HUES6 (cell line): ENCODE data around the gene HERPUD1.

Experiments
- H3K27ac ChIP-seq: 2 replicates; pipeline ENCODE4 v1.7.0; 2013; ENCODE audit warnings: low read depth, mild to moderate bottlenecking, low read length, inconsistent platforms
- H3K27me3 ChIP-seq: 2 replicates; pipeline ENCODE4 v1.6.1; 2013; ENCODE audit warnings: low read length; ENCODE audit not compliant: control insufficient read depth, insufficient read depth
- H3K36me3 ChIP-seq: 2 replicates; pipeline ENCODE4 v1.6.1; 2013; ENCODE audit warnings: low read length; ENCODE audit not compliant: control insufficient read depth, insufficient read depth
- H3K4me1 ChIP-seq: 2 replicates; pipeline ENCODE4 v1.6.1; 2013; ENCODE audit warnings: low read length; ENCODE audit not compliant: control insufficient read depth, insufficient read depth
- H3K4me3 ChIP-seq: 2 replicates; pipeline ENCODE4 v1.5.1; 2013; ENCODE audit warnings: low read depth, low read length
- H3K9ac ChIP-seq: one replicate; pipeline ENCODE4 v1.6.1; 2013; ENCODE audit warnings: mild to moderate bottlenecking, low read length
- H3K9me3 ChIP-seq: 2 replicates; pipeline ENCODE4 v1.6.1; 2013; ENCODE audit warnings: low read depth, low read length; ENCODE audit not compliant: control insufficient read depth, insufficient read depth

The HERPUD1 gene

DNA sequence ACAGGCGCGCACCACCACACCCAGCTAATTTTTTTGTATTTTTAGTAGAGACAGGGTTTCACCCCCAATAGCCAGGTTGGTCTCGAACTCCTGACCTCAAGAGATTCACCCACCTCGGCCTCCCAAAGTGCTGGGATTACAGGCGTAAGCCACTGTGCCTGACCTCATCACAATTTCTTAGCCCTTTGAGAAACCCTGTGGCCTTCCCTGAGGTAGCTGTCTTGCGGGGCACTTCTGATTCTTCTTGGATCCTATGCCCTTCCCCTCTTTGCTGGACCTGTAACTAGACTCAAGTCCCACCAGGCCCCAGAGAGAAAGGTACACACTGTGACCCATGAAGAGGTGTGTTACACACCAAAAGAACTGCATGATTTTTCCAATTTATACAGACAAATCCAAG lies 16.3 kb downstream of the HERPUD1 start:
- no peaks in the 10 kb centered on the region for H3K9me3 ChIP-seq
- no peak overlapping the region for H3K4me3 ChIP-seq
- H3K9ac ChIP-seq: no peak overlapping the region
- H3K36me3 ChIP-seq: peaks cover 23% of the 10 kb centered on the region
- H3K4me1 ChIP-seq: 0 out of 2 replicates have a peak, but pooled peaks cover 5% of the 10 kb centered on the region
- H3K27me3 ChIP-seq: no peaks in the 10 kb centered on the region
- H3K27ac ChIP-seq: no peak overlapping the region

DNA sequence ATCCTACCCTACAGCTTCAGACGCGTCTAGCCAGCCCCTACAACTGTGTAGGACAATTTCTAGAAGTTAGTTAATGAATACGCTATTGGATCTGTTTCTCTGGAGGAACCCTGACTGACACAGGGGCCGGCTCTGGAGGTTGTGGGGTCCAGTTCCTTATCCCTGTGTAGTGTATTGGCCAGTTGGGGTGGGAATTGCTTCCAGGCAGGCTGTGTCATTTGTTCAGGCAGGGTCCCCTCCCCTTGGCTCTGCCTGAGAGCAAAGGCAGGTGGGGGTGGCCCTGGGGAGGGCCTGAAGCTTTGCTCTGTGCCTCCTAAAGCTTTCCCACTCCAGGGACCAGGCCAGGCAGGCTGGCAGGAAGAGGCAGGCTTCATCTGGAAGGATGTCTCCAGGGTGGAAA lies 18.1 kb downstream of the HERPUD1 start:
- Histone ChIP-seq H3K36me3 (peaks cover 7% of the 10 kb centered on the region), H3K4me3 (no peak overlapping the region), H3K9ac (no peak overlapping the region), H3K27ac (no peak overlapping the region), H3K4me1 (0 out of 2 replicates have a peak, but pooled peaks cover 5% of the 10 kb centered on the region), H3K9me3 (peaks cover under 1% of the 10 kb centered on the region; the same call in 1 of the 2 replicates), H3K27me3 (no peaks in the 10 kb centered on the region)

DNA sequence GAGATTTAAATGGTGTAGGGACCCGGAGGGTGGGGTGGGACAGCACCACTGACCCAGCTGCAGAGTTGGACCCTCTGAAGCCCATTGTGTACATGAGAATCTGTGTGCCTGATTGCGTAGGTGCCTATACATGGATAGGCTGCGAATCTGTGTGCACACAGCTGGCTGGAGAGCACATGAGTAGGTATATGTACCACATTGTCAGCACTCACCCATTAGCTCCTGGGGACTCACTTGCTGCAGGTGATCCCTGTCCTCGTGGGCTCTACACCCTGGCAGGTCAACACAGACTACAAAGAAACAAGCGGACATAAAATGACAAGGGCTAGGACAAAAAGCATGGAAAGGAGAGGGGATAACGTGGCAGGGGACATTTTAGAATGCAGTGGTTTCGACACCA lies 18.5 kb downstream of the HERPUD1 start:
- Histone ChIP-seq H3K9ac (no peak overlapping the region), H3K4me1 (0 out of 2 replicates have a peak, but pooled peaks cover 5% of the 10 kb centered on the region), H3K27me3 (no peaks in the 10 kb centered on the region), H3K27ac (no peak overlapping the region), H3K4me3 (no peak overlapping the region), H3K36me3 (peaks cover 3% of the 10 kb centered on the region), H3K9me3 (peaks cover 3% of the 10 kb centered on the region; the same call in 1 of the 2 replicates)

DNA sequence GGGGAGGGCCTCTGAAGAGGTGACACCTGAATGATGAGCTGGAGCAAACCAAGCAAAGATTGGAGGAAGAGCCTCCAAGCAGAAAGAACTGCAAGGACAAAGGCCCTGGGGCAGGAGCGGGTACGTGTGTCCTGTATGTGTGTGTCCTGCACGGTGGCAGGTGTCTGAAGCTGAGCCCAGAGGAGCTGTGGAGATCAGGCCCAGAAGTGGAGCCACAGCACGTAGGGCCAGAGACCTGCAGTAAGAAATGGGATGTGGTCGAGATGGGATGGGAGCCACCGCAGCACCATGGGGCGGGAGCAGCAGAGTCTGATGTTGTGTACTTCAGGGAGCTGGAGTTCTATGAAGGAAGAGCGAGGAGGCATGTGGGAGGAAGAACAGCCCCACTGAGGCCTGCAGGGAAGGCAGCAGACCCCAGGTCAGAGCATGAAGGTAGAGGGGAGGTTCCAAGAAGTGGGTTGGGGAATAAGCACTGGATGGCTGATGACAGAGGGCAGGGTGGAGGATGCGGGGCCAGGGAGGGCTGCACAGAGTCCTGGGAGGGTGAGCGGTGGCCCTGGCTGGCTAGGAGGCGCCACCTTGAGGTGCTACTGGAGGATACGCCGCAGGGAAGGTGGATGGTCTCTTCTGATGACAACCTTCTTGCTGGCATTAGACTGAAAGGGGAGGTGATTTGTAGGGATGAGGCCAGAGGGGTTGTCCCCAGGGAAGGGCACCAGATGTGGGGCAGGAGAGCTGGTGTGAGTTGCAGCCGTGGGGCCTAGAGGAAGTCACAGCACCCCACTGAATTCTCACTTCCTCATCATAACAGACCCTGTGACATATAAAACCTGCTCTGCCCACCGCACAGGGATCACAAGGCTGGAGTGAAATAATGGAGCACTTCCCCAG lies 19.2 kb downstream of the HERPUD1 start:
- Histone ChIP-seq H3K9me3 (peaks cover 3% of the 10 kb centered on the region; the same call in 1 of the 2 replicates), H3K4me3 (no peak overlapping the region), H3K4me1 (0 out of 2 replicates have a peak, but pooled peaks cover 5% of the 10 kb centered on the region), H3K27me3 (no peaks in the 10 kb centered on the region), H3K36me3 (no peaks in the 10 kb centered on the region), H3K27ac (no peak overlapping the region), H3K9ac (no peak overlapping the region)

DNA sequence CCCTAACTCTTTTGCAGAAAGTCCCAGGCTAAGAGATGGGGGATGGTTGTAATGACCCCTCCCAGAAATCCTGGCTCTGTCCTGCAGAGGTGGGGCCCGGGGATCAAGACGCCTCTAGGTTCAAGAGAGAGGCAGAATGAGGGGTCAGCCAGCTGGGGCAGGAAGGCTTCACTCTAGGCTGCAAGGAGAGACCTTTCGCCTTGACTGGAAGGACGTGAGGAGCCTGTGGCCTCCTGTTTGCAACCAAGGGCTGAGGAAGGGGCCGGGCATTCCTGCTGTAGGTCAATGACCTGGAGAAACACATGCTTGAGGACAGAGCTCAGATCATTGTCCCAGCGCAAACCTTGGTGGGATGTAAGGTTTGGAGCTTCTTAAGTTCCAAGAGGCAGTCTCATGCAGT lies 21.1 kb downstream of the HERPUD1 start:
- Histone ChIP-seq H3K9ac (no peak overlapping the region), H3K27ac (no peak overlapping the region), H3K36me3 (no peaks in the 10 kb centered on the region), H3K4me1 (no peaks in the 10 kb centered on the region), H3K27me3 (no peaks in the 10 kb centered on the region), H3K4me3 (no peak overlapping the region), H3K9me3 (peaks cover 3% of the 10 kb centered on the region; the same call in 1 of the 2 replicates)

DNA sequence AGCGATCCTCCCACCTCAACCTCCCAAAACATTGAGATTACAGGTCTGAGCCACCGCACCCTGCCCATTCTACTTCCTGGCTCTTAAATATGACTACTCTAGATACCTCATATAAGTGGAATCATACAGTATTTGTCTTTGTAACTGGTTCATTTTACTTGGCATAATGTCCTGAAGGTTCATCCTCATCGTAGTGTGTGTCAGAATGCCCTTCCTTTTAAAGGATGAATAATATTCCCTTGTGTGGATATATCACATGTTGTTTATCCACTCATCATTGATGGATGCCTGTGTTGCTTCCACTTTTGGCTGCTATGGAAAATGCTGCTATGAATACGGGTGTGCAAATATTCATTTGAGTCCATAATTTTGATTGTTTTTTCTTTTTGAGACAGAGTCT lies 24.1 kb downstream of the HERPUD1 start:
- H3K36me3 ChIP-seq: no peaks in the 10 kb centered on the region
- no peaks in the 10 kb centered on the region for H3K4me1 ChIP-seq
- H3K9me3 ChIP-seq: peaks cover 3% of the 10 kb centered on the region; the same call in 1 of the 2 replicates
- no peaks in the 10 kb centered on the region for H3K27me3 ChIP-seq
- no peak overlapping the region for H3K27ac ChIP-seq
- no peak overlapping the region for H3K4me3 ChIP-seq
- no peak overlapping the region for H3K9ac ChIP-seq

DNA sequence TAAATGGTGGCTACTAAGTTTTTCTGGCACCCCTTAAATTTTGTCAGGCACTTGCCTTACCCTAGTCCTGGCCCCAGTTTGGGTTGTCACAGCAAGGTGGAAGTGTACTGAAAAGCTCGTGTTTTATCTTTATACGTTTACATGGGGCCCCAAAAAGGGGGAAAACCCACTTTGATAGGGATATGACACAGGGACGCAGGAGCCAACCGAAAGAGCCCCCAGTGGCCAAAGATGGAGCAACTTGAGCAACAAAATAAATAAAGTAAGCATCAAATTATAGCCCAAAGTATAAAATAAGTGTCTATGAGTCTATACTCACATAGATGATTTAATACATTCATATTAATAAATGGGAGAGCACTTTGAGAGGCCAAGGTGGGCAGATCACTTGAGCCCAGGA lies 24.8 kb downstream of the HERPUD1 start:
- no peak overlapping the region for H3K27ac ChIP-seq
- H3K4me3 ChIP-seq: no peak overlapping the region
- H3K4me1 ChIP-seq: no peaks in the 10 kb centered on the region
- H3K9ac ChIP-seq: no peak overlapping the region
- no peaks in the 10 kb centered on the region for H3K36me3 ChIP-seq
- H3K27me3 ChIP-seq: no peaks in the 10 kb centered on the region
- H3K9me3 ChIP-seq: peaks cover 3% of the 10 kb centered on the region; the same call in 1 of the 2 replicates

DNA sequence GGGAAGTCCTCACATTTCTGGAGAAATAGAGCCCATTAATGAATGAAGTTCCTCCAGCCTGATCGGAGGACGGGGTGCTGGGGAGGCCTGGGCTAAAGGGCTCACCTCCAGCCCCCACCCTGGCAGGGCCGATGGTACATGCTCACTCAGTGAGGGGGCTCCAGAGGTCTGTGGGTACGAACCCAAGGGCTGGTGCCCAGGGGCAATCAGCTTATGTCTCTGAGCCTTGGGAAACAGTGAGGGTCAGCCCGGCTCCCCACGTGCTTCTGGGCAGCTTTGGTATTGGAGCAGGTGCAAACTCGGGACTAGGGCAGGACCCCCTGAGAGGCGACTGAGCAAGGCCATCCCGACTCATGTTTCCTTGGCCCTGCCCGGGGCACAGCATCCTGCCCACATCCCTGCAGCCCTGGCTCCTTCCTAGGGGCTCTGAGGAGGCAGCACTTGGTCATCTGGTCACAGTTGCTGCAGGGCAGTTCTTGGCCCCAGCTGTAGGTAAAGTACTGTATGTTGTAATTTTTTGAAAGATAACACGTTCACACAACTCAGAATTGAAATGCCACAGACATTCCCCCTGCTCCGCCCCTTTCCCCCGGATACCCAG lies 28.8 kb downstream of the HERPUD1 start:
- no peaks in the 10 kb centered on the region for H3K27me3 ChIP-seq
- H3K9me3 ChIP-seq: no peaks in the 10 kb centered on the region
- no peaks in the 10 kb centered on the region for H3K4me1 ChIP-seq
- H3K27ac ChIP-seq: no peak overlapping the region
- no peak overlapping the region for H3K9ac ChIP-seq
- no peaks in the 10 kb centered on the region for H3K36me3 ChIP-seq
- no peak overlapping the region for H3K4me3 ChIP-seq

DNA sequence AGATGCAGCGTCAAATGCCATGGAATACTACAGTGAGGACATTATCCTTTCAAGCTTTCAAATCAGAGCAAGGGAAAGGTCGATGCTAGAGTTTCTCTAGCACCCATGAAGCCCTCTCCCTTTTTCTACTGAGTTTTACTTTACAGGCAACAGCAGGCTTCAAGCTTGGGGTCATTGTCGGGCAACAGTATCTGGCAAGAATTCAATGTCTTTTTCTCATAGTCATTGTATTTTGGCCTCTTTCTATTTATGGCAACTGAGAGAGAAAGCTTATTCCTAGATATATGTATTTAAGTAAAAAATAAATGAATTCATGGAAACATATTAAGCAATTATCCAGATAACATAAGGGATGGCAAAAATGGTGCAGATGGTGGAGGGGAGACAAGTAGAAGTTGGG lies 29.4 kb downstream of the HERPUD1 start:
- no peak overlapping the region for H3K9ac ChIP-seq
- H3K4me1 ChIP-seq: no peaks in the 10 kb centered on the region
- H3K27me3 ChIP-seq: no peaks in the 10 kb centered on the region
- H3K27ac ChIP-seq: no peak overlapping the region
- no peaks in the 10 kb centered on the region for H3K36me3 ChIP-seq
- no peaks in the 10 kb centered on the region for H3K9me3 ChIP-seq
- H3K4me3 ChIP-seq: no peak overlapping the region

DNA sequence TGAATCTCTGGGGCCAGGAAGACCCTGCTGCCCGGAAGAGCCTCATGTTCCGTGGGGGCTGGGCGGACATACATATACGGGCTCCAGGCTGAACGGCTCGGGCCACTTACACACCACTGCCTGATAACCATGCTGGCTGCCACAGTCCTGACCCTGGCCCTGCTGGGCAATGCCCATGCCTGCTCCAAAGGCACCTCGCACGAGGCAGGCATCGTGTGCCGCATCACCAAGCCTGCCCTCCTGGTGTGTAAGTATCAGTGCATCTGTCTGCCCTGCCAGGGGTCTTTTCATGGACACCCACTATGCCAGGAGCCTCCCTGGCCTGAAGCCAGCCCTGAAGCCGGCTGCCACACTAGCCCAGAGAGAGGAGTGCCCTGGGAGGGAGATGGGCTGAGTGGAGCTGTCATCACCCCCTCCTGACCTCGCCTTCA lies 29.9 kb downstream of the HERPUD1 start, which contains the start of gene CETP:
Gene CETP, plus strand, starts transcription at position 100 of the 431 bp plus-strand sequence. Its CDS starts 30 bp downstream, at position 130.
- Histone ChIP-seq H3K4me1 (no peaks in the 10 kb centered on the region), H3K27me3 (no peaks in the 10 kb centered on the region), H3K9ac (no peak within 1 kb of the TSS), H3K4me3 (no peak within 1 kb of the TSS), H3K9me3 (no peaks in the 10 kb centered on the region), H3K27ac (no peak within 1 kb of the TSS), H3K36me3 (no peaks in the 10 kb centered on the region)
